GF-D8 (cell line): ENCODE data around the gene SELENON.
A peak's percentile ranks its signal among the peaks of the same experiment; 100 is the strongest.
"Not testable (repeated sequence)": the region's sequence is repeated elsewhere in the genome, so short reads cannot be mapped to it uniquely, and the experiment has no call there.

Source experiments
- DNase-seq: peaks from one replicate; lab custom pipeline; 2025; lab: John Stamatoyannopoulos, UW

Gene SELENON

GRCh38 chr1:25831569-25832196, 31.7 kb downstream of the SELENON start:
- peak; percentile 95 for DNase-seq

GRCh38 chr1:25832336-25833037, 32.5 kb downstream of the SELENON start:
- DNase-seq, result peak; percentile 33

GRCh38 chr1:25833158-25833557, 33.2 kb downstream of the SELENON start:
- DNase-seq, result no peak

GRCh38 chr1:25834894-25835293, 34.9 kb downstream of the SELENON start:
- no peak for DNase-seq

GRCh38 chr1:25836695-25837094, 36.7 kb downstream of the SELENON start:
- no peak for DNase-seq

GRCh38 chr1:25837262-25837875, 37.4 kb downstream of the SELENON start:
- no peak for DNase-seq

GRCh38 chr1:25839808-25840207, 39.8 kb downstream of the SELENON start:
- DNase-seq, result not testable (repeated sequence)

GRCh38 chr1:25843483-25843882, 43.5 kb downstream of the SELENON start:
- DNase-seq, result no peak

GRCh38 chr1:25844536-25845337, 44.7 kb downstream of the SELENON start:
- no peak for DNase-seq

GRCh38 chr1:25845664-25846063, 45.7 kb downstream of the SELENON start:
- DNase-seq, result no peak

- no peak for DNase-seq
Observed at GRCh38 chr1:25847929-25848328, 47.9 kb downstream of the SELENON start.

- no peak for DNase-seq
Observed at GRCh38 chr1:25848531-25848930, 48.5 kb downstream of the SELENON start.

GRCh38 chr1:25854554-25854953, 54.6 kb downstream of the SELENON start:
- no peak for DNase-seq

- DNase-seq, result no peak
Observed at GRCh38 chr1:25856856-25857255, 56.9 kb downstream of the SELENON start.

- DNase-seq, result peak; percentile 6
Observed at GRCh38 chr1:25858494-25858893, 58.5 kb downstream of the SELENON start.

- DNase-seq, result peak; percentile 75
Observed at GRCh38 chr1:25858906-25859789, 59.2 kb downstream of the SELENON start, which contains the start of gene AUNIP. AUNIP (minus strand) TSS chr1:25859457; CDS start chr1:25859357, 100 bp downstream.

GRCh38 chr1:25861316-25862286, 61.6 kb downstream of the SELENON start:
- DNase-seq, result peak; percentile 74

GRCh38 chr1:25862785-25863485, 62.9 kb downstream of the SELENON start:
- DNase-seq, result no peak

- no peak for DNase-seq
Observed at GRCh38 chr1:25863486-25864262, 63.7 kb downstream of the SELENON start.
